Brain pericyte (primary cell): ENCODE results near the gene SAMD4A.

Source experiments
- DNase-seq: peaks from one replicate; pipeline ENCODE4 v3.0.0-alpha.2; 2012; ENCODE audit warnings: low read depth, low spot score

SAMD4A gene

GRCh38 chr14:54781961-54782750 lies 215.2 kb downstream of the SAMD4A start:
- DNase-seq, result no peak

- no peak for DNase-seq
Measured at GRCh38 chr14:54782751-54783659, 216.1 kb downstream of the SAMD4A start.

GRCh38 chr14:54783660-54784015 lies 216.7 kb downstream of the SAMD4A start:
- DNase-seq, result no peak

- DNase-seq, result no peak
Measured at GRCh38 chr14:54784060-54784459, 217.1 kb downstream of the SAMD4A start.

- DNase-seq, result no peak
Measured at GRCh38 chr14:54784657-54785056, 217.7 kb downstream of the SAMD4A start.

- DNase-seq, result no peak
Measured at GRCh38 chr14:54785136-54785777, 218.3 kb downstream of the SAMD4A start.

- DNase-seq, result no peak
Measured at GRCh38 chr14:54785778-54786770, 219.1 kb downstream of the SAMD4A start.

- no peak for DNase-seq
Measured at GRCh38 chr14:54786838-54787237, 219.9 kb downstream of the SAMD4A start.

- no peak for DNase-seq
Measured at GRCh38 chr14:54787261-54787660, 220.3 kb downstream of the SAMD4A start.

- DNase-seq, result no peak
Measured at GRCh38 chr14:54788701-54789100, 221.8 kb downstream of the SAMD4A start.

- no peak for DNase-seq
Measured at GRCh38 chr14:54789166-54789565, 222.2 kb downstream of the SAMD4A start.

GRCh38 chr14:54789781-54790480 lies 223.0 kb downstream of the SAMD4A start:
- DNase-seq, result no peak

GRCh38 chr14:54791001-54791400 lies 224.1 kb downstream of the SAMD4A start:
- DNase-seq, result no peak

GRCh38 chr14:54792288-54792687 lies 225.4 kb downstream of the SAMD4A start:
- no peak for DNase-seq

GRCh38 chr14:54794159-54794558 lies 227.2 kb downstream of the SAMD4A start:
- DNase-seq, result no peak

GRCh38 chr14:54794796-54795195 lies 227.9 kb downstream of the SAMD4A start:
- DNase-seq, result no peak

GRCh38 chr14:54796961-54797360 lies 230.0 kb downstream of the SAMD4A start:
- no peak for DNase-seq

GRCh38 chr14:54797556-54797955 lies 230.6 kb downstream of the SAMD4A start:
- DNase-seq, result no peak

GRCh38 chr14:54797986-54798385 lies 231.1 kb downstream of the SAMD4A start:
- no peak for DNase-seq

GRCh38 chr14:54798465-54799124 lies 231.7 kb downstream of the SAMD4A start:
- DNase-seq, result no peak
